ENCODE data around the gene PCDHA9. TPM values are rescaled to one million over a fixed set of nuclear protein-coding genes. Genes with fewer than 3 reads are reported as not detected.
"Not testable (repeated sequence)": the region's sequence is repeated elsewhere in the genome, so short reads cannot be mapped to it uniquely, and the experiment has no call there.

Gene PCDHA9
- total RNA-seq, 2 experiments from 2014 or later, result not detected

DNA sequence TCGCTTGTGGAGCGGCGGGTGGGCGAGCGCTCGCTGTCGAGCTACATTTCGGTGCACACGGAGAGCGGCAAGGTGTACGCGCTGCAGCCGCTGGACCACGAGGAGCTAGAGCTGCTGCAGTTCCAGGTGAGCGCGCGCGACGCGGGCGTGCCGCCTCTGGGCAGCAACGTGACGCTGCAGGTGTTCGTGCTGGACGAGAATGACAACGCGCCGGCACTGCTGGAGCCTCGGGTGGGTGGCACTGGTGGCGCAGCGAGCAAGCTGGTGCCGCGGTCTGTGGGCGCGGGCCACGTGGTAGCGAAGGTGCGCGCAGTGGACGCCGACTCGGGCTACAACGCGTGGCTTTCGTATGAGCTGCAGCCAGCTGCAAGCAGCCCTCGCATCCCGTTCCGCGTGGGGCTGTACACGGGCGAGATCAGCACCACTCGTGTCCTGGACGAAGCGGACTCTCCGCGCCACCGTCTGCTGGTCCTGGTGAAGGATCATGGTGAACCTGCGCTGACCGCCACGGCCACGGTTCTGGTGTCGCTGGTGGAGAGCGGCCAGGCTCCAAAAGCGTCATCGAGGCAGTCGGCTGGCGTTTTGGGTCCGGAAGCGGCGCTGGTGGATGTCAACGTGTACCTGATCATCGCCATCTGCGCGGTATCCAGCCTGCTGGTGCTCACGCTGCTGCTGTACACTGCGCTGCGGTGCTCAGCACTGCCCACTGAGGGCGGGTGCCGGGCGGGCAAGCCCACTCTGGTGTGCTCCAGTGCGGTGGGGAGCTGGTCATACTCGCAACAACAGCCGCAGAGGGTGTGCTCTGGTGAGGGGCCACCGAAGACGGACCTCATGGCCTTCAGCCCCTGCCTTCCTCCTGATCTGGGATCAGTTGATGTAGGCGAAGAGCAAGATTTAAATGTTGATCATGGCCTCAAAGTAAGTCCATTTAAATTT lies 5.1 kb upstream of the PCDHA9 start:
- Mint-ChIP-seq H3K4me1 (ENCODE audit: low read depth) (no peaks in the 10 kb centered on the region), H3K27ac (no peak overlapping the region), H3K36me3 (ENCODE audit: low read depth) (peaks cover 4% of the 10 kb centered on the region), H3K9me3 (peaks cover 16% of the 10 kb centered on the region), H3K27me3 (peaks cover 24% of the 10 kb centered on the region), H3K4me3 (no peak overlapping the region)
- ChIA-PET POLR2A (no interaction called here), CTCF (no interaction called here)
- ATAC-seq (no peak), DNase-seq (no peak)
- TF ChIP-seq CTCF (IDR thresholded peaks at IDR 0.05), result no peak
- intact Hi-C loops (cut with micrococcal nuclease), result no loop called here

DNA sequence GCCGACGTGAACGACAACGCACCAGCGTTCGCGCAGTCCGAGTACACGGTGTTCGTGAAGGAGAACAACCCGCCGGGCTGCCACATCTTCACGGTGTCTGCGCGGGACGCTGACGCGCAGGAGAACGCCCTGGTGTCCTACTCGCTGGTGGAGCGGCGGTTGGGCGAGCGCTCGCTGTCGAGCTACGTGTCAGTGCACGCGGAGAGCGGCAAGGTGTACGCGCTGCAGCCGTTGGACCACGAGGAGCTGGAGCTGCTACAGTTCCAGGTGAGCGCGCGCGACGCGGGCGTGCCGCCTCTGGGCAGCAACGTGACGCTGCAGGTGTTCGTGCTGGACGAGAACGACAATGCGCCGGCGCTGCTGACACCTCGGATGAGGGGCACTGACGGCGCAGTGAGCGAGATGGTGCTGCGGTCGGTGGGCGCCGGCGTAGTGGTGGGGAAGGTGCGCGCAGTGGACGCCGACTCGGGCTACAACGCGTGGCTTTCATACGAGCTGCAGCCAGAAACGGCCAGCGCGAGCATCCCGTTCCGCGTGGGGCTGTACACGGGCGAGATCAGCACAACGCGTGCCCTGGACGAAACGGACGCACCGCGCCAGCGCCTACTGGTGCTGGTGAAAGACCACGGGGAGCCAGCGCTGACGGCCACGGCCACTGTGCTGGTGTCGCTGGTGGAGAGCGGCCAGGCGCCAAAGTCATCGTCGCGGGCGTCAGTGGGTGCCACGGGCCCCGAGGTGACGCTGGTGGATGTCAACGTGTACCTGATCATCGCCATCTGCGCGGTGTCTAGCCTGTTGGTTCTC lies 1.9 kb downstream of the PCDHA9 start:
- ATAC-seq; H3K9me3 Mint-ChIP-seq; DNase-seq; CTCF ChIA-PET; intact Hi-C loops (cut with micrococcal nuclease); H3K27ac Mint-ChIP-seq; H3K4me1 Mint-ChIP-seq (ENCODE audit: low read depth); H3K36me3 Mint-ChIP-seq (ENCODE audit: low read depth); POLR2A ChIA-PET; H3K4me3 Mint-ChIP-seq: not testable (repeated sequence)
- H3K27me3 Mint-ChIP-seq, result peaks cover 21% of the 10 kb centered on the region

GRCh38 chr5:140855772-140856674 lies 7.8 kb downstream of the PCDHA9 start, which contains the start of gene PCDHA10:
Gene PCDHA10 (plus strand): TSS chr5:140855897. CDS start chr5:140856049, 152 bp downstream.
- DNase-seq (no peak), ATAC-seq (no peak)
- peaks cover 20% of the 10 kb centered on the region for H3K9me3 Mint-ChIP-seq
- no peaks in the 10 kb centered on the region for H3K36me3 Mint-ChIP-seq (ENCODE audit: low read depth)
- intact Hi-C loops (cut with micrococcal nuclease), result no loop called here
- POLR2A ChIA-PET, result no interaction called here
- H3K27ac Mint-ChIP-seq, result no peak within 1 kb of the TSS
- no peaks in the 10 kb centered on the region for H3K4me1 Mint-ChIP-seq (ENCODE audit: low read depth)
- H3K4me3 Mint-ChIP-seq, result no peak within 1 kb of the TSS
- peaks cover 20% of the 10 kb centered on the region for H3K27me3 Mint-ChIP-seq
- TF ChIP-seq CTCF (IDR thresholded peaks at IDR 0.05), result peak; percentile 41
- CTCF ChIA-PET, result interaction anchor here (1.0 to 2.0 kb wide), 4 partner anchors 14 to 566 kb away, joined by 3 to 5 read pairs (median 3); partner anchors contain the start of gene PCDHA12

- ATAC-seq (no peak), DNase-seq (no peak)
- no peak for TF ChIP-seq CTCF (IDR thresholded peaks at IDR 0.05)
- H3K27ac Mint-ChIP-seq, result no peak overlapping the region
- H3K27me3 Mint-ChIP-seq, result peaks cover 25% of the 10 kb centered on the region
- intact Hi-C loops (cut with micrococcal nuclease), result no loop called here
- H3K9me3 Mint-ChIP-seq, result peaks cover 29% of the 10 kb centered on the region
- POLR2A ChIA-PET, result no interaction called here
- H3K4me1 Mint-ChIP-seq (ENCODE audit: low read depth), result no peaks in the 10 kb centered on the region
- H3K4me3 Mint-ChIP-seq, result no peak overlapping the region
- CTCF ChIA-PET, result interaction anchor here (2.0 kb wide), 1 partner anchor 15 kb away, joined by 5 read pairs; no protein-coding TSS in a partner anchor
- peaks cover 2% of the 10 kb centered on the region for H3K36me3 Mint-ChIP-seq (ENCODE audit: low read depth)
Measured at GRCh38 chr5:140857177-140857986, 9.2 kb downstream of the PCDHA9 start.

Data from activated CD8-positive, alpha-beta T cell treated with anti-CD3 and anti-CD28 coated beads for 36 hours (primary cell).